Measurements from ENCODE around the gene DPEP1. TPM values are rescaled to one million over a fixed set of nuclear protein-coding genes. Genes with fewer than 3 reads are reported as not detected.

DPEP1 gene
- total and polyA plus RNA-seq, 7 donors, result 0.92 to 1.2 TPM; not detected in 5

DNA sequence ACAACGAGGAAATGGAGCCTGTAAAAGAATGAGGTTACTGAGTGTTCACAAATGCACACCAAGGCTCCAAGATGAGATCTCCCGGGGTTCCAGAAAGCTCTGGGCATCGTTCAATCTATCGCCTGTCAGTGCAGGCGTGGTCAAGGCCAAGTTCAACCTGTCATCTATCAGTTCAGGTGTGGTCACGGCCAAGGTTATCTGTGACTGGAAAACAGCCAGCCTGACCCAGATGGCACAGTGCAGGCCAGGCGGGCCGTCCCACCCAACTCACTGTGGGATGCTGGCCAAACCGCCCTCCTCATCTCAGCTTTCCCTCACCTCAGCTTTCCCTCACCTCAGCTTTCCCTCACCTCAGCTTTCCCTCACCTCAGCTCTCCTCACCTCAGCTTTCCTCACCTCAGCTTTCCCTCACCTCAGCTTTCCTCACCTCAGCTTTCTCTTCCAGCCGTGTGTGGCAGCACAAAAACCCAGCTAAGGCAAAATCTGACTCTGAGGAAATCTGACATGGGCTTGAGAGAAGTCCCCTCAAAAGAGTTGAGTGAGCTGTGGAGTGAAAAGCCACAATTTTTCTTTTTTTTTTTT is 41.7 kb downstream of the DPEP1 start:
- peaks cover 0 to 19% (median 0%) of the 10 kb centered on the region in 4 donors for H3K36me3 ChIP-seq
- H3K27ac ChIP-seq, result no peak overlapping the region
- intact Hi-C loops (cut with DNase I), result loop anchor here (5.0 kb wide), 1 partner anchor 67 kb away; the partner anchor contains the start of genes VPS9D1 and ZNF276
- TF ChIP-seq CTCF (IDR thresholded peaks at IDR 0.05), result no peak
- no peak for TF ChIP-seq POLR2AphosphoS5 (IDR thresholded peaks at IDR 0.05)
- no peak for TF ChIP-seq POLR2A (IDR thresholded peaks at IDR 0.05)
- TF ChIP-seq EP300 (IDR thresholded peaks at IDR 0.05), result no peak
- 54 to 82% methylated on average over 10 of the region's 10 CpGs for WGBS, 2 donors
- no peak for DNase-seq
- H3K9me3 ChIP-seq, result no peaks in the 10 kb centered on the region
- H3K4me1 ChIP-seq, result peaks cover 0 to 28% (median 23%) of the 10 kb centered on the region in 4 donors
- no peak overlapping the region for H3K4me3 ChIP-seq
- no peaks in the 10 kb centered on the region for H3K27me3 ChIP-seq

- TF ChIP-seq POLR2AphosphoS5 (IDR thresholded peaks at IDR 0.05) (no peak), POLR2A (IDR thresholded peaks at IDR 0.05) (no peak), CTCF (IDR thresholded peaks at IDR 0.05) (no peak), EP300 (IDR thresholded peaks at IDR 0.05) (no peak)
- Histone ChIP-seq H3K4me1 (peaks cover 0 to 28% (median 23%) of the 10 kb centered on the region in 4 donors), H3K9me3 (no peaks in the 10 kb centered on the region), H3K36me3 (peaks cover 0 to 15% (median 0%) of the 10 kb centered on the region in 4 donors), H3K27ac (peak overlapping the region; percentile 83 to 86 (median 84)), H3K4me3 (peak overlapping the region; percentile 93 to 99 (median 97)), H3K27me3 (no peaks in the 10 kb centered on the region)
- WGBS, 2 donors, result 36 to 39% methylated on average over 32 of the region's 32 CpGs
- no peak for DNase-seq
- intact Hi-C loops (cut with DNase I), result loop anchor here (2.0 to 5.0 kb wide), 2 partner anchors 66 to 96 kb away; partner anchors contain the start of genes RPL13, VPS9D1 and ZNF276
Observed at GRCh38 chr16:89656435-89657121, 43.1 kb downstream of the DPEP1 start.

DNA sequence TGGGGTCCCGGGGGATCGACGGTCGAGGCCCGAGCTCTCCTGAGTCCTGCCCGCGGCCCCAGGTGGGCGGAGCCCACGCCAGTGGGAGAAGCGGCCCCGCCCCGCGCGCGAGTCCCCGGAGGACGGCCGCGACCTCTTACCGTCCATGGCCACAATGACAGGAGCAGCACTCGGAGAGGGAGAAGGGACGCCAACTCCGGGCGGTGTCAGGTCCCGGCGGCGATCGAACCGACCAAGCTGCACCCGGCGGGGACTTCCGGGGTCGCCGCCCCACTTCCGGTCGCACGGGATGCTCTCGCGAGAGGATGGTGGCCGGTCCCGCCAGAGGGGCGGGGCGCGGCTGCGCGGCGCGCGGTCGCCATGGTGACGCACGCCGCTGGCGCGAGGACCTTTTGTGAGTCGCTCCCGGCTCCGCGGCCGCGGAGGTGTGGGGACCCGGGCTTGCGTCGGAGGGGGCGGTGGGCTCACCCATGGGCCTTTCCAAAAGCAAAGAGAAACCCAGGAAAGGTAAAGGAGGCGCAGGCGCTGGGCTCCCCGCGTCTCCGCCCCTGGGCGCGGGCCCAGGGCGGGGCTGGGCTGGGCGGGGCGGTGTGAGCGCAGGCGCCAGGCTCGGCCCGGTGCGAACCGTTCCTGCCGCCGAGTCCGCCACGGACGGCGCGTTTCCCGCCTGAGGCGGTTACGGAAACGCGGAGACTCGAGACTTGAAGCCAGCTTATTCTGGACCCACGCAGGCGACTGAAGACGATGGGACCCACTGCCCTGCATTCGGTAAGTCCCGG is 44.2 kb downstream of the DPEP1 start, which contains the start of the genes CHMP1A and SPATA33:
Gene CHMP1A (minus strand): TSS at position 267 of the 779 bp plus-strand sequence. CDS start 120 bp downstream, at position 147.
Gene SPATA33 (plus strand): TSS at position 395 of the 779 bp plus-strand sequence. CDS start 76 bp downstream, at position 471.
- 0 to 1% methylated on average over 99 of the region's 99 CpGs for WGBS, 2 donors
- Histone ChIP-seq H3K27me3 (no peaks in the 10 kb centered on the region), H3K36me3 (peaks cover 0 to 16% (median 0%) of the 10 kb centered on the region in 4 donors), H3K4me1 (peaks cover 0 to 28% (median 23%) of the 10 kb centered on the region in 4 donors), H3K27ac (peak within 1 kb of the TSS; percentile 83 to 86 (median 84)), H3K9me3 (no peaks in the 10 kb centered on the region), H3K4me3 (peak within 1 kb of the TSS; percentile 93 to 99 (median 97))
- DNase-seq, result peak; percentile 94
- TF ChIP-seq POLR2A (IDR thresholded peaks at IDR 0.05) (peak; percentile 23 to 25), EP300 (IDR thresholded peaks at IDR 0.05) (no peak), CTCF (IDR thresholded peaks at IDR 0.05) (no peak), POLR2AphosphoS5 (IDR thresholded peaks at IDR 0.05) (peak; percentile 72 to 92 (median 84))
- intact Hi-C loops (cut with DNase I), result loop anchor here (2.0 to 5.0 kb wide), 2 partner anchors 65 to 97 kb away; partner anchors contain the start of genes RPL13, VPS9D1 and ZNF276

GRCh38 chr16:89658221-89658879 is 44.9 kb downstream of the DPEP1 start:
- intact Hi-C loops (cut with DNase I), result loop anchor here (5.0 kb wide), 1 partner anchor 64 kb away; the partner anchor contains the start of genes VPS9D1 and ZNF276
- Histone ChIP-seq H3K9me3 (no peaks in the 10 kb centered on the region), H3K27me3 (no peaks in the 10 kb centered on the region), H3K4me1 (peaks cover 0 to 28% (median 23%) of the 10 kb centered on the region in 4 donors), H3K4me3 (peak overlapping the region; percentile 93 to 99 (median 97)), H3K27ac (peak overlapping the region; percentile 83 to 86 (median 84)), H3K36me3 (peaks cover 0 to 23% (median 1%) of the 10 kb centered on the region in 4 donors)
- DNase-seq, result no peak
- WGBS, 2 donors, result 9 to 20% methylated on average over 27 of the region's 27 CpGs
- TF ChIP-seq POLR2A (IDR thresholded peaks at IDR 0.05), result no peak
- TF ChIP-seq POLR2AphosphoS5 (IDR thresholded peaks at IDR 0.05), result peak in 1 of 4 donors; percentile 2
- no peak for TF ChIP-seq EP300 (IDR thresholded peaks at IDR 0.05)
- no peak for TF ChIP-seq CTCF (IDR thresholded peaks at IDR 0.05)

Data from sigmoid colon (tissue), 7 donors.